ENCODE measurements around the gene DOCK7. TPM values are rescaled to one million over a fixed set of nuclear protein-coding genes. Genes with fewer than 3 reads are reported as not detected.

DOCK7 gene
- polyA plus RNA-seq, 1 of the 3 experiments (the other 2 are of a cell fraction), result 27.6 TPM

DNA sequence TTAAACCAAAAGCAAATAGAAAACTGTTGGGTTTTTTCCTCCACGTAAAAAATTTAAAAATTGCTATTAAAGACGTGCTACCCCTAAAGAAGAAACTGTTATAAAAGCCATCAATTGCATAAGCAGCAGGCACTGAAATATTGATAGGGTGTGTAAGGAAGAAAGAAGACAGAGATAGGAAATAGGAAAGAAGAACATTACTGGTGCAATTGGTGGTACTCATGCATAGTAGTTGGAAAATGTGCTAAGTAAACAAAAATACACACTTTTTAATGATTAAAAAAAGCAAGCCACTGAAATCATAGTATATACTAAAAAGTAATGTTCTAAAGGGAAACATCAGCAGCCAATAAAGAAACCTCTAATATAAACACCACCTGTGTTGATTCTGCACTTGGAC lies 143.6 kb downstream of the DOCK7 start (continued):
- no peak for TF ChIP-seq REST (IDR thresholded peaks at IDR 0.05; ENCODE audit: low read depth, low read length)

DNA sequence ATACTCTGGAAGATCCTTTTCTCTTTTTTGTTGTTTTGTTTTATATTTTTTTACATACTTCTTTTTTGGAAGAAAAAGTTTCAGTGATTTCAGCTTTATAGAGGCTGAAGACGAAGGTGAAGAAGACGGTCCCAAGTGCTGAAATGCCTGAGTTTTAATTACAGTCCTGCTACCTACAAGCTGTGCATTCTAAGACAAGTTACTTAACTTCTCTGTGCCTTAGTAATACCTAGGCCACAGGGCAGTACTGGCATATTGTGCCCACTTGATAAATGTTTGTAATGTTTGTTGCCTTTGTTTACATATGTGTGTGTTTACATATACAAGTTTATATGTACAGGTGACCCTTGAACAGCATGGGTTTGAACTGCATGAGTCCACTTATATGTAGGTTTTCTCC lies 147.1 kb downstream of the DOCK7 start:
- ChIA-PET CTCF (interaction anchor here (1.3 to 3.8 kb wide), 2 partner anchors 11 to 112 kb away, joined by 3 to 13 read pairs; no protein-coding TSS in a partner anchor), POLR2A (no interaction called here)
- H3K79me2 ChIP-seq (ENCODE audit: insufficient read depth), result no peaks in the 10 kb centered on the region
- TF ChIP-seq POLR2AphosphoS5 (IDR thresholded peaks at IDR 0.05; ENCODE audit: low read depth, low read length) (no peak), EP300 (IDR thresholded peaks at IDR 0.05; ENCODE audit: borderline replicate concordance in 1 of 2, low read depth in 1 of 2, low read length in 1 of 2) (no peak), CHD2 (IDR thresholded peaks at IDR 0.05; ENCODE audit: low read length, partially characterized antibody) (no peak), MXI1 (IDR thresholded peaks at IDR 0.05; ENCODE audit: low read depth, low read length) (no peak), RCOR1 (IDR thresholded peaks at IDR 0.05; ENCODE audit: low read length) (no peak), NRF1 (IDR thresholded peaks at IDR 0.05; ENCODE audit: low read depth, low read length) (no peak), FOXM1 (IDR thresholded peaks at IDR 0.05; ENCODE audit: low read depth) (no peak), YY1 (IDR thresholded peaks at IDR 0.05; ENCODE audit: low read depth) (no peak), ELF1 (IDR thresholded peaks at IDR 0.05) (no peak), TCF12 (IDR thresholded peaks at IDR 0.05) (no peak), GABPA (IDR thresholded peaks at IDR 0.05; ENCODE audit: low read depth) (no peak), RFX5 (IDR thresholded peaks at IDR 0.05; ENCODE audit: low read length) (no peak), NFIC (IDR thresholded peaks at IDR 0.05; ENCODE audit: borderline replicate concordance) (no peak), JUND (IDR thresholded peaks at IDR 0.05) (no peak), TAF1 (IDR thresholded peaks at IDR 0.05; ENCODE audit: borderline replicate concordance, low read depth, low read length) (no peak), REST (IDR thresholded peaks at IDR 0.05; ENCODE audit: low read depth, low read length) (no peak), SMC3 (IDR thresholded peaks at IDR 0.05; ENCODE audit: low read depth, low read length) (no peak)
- TF ChIP-seq, protein P1, sequence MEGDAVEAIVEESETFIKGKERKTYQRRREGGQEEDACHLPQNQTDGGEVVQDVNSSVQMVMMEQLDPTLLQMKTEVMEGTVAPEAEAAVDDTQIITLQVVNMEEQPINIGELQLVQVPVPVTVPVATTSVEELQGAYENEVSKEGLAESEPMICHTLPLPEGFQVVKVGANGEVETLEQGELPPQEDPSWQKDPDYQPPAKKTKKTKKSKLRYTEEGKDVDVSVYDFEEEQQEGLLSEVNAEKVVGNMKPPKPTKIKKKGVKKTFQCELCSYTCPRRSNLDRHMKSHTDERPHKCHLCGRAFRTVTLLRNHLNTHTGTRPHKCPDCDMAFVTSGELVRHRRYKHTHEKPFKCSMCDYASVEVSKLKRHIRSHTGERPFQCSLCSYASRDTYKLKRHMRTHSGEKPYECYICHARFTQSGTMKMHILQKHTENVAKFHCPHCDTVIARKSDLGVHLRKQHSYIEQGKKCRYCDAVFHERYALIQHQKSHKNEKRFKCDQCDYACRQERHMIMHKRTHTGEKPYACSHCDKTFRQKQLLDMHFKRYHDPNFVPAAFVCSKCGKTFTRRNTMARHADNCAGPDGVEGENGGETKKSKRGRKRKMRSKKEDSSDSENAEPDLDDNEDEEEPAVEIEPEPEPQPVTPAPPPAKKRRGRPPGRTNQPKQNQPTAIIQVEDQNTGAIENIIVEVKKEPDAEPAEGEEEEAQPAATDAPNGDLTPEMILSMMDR (IDR thresholded peaks at IDR 0.05), result no peak
- H3K27ac ChIP-seq (ENCODE audit: low read depth in 2 of 2, low read length in 1 of 2), result no peak overlapping the region
- peaks cover 0 to 2% of the 10 kb centered on the region in 2 experiments; a peak in 1 of 4 replicates for H3K4me1 ChIP-seq (ENCODE audit: control insufficient read depth in 1 of 2, insufficient read depth in 2 of 2, low read depth in 1 of 2, low read length in 1 of 2)
- H3K27me3 ChIP-seq (ENCODE audit: insufficient read depth), result no peaks in the 10 kb centered on the region
- H3K4me2 ChIP-seq, result no peak overlapping the region
- no peak overlapping the region for H3K4me3 ChIP-seq (ENCODE audit: low read depth in 2 of 2, low read length in 1 of 2)
- H4K20me1 ChIP-seq (ENCODE audit: insufficient read depth), result no peaks in the 10 kb centered on the region
- H2AFZ ChIP-seq (ENCODE audit: low read depth), result no peak overlapping the region
- no peaks in the 10 kb centered on the region for H3K9me3 ChIP-seq
- no peak for DNase-seq
- no peaks in the 10 kb centered on the region for H3K9me2 ChIP-seq
- H3K36me3 ChIP-seq (replicated peaks in 1 of 2; ENCODE audit: control insufficient read depth in 1 of 2, insufficient read depth in 2 of 2, low read length in 1 of 2), result peaks cover 50 to 57% of the 10 kb centered on the region in 2 experiments
- H3K9ac ChIP-seq, result no peak overlapping the region
- 73% methylated on average over 2 of the region's 2 CpGs for WGBS (ENCODE audit: low lambda C conversion rate)
- no peaks in the 10 kb centered on the region for H3F3A ChIP-seq (replicated peaks; ENCODE audit: insufficient read depth)

All from SK-N-SH (cell line).